Mucosa of stomach (tissue), 1 donor: ENCODE results near the gene LGALS1.
"Not testable (repeated sequence)": the region's sequence is repeated elsewhere in the genome, so short reads cannot be mapped to it uniquely, and the experiment has no call there.

Experiments
- H3K27me3 ChIP-seq: one replicate; pipeline ENCODE4 v1.7.0; 2013; ENCODE audit warnings: mild to moderate bottlenecking, low read length; ENCODE audit not compliant: control insufficient read depth, insufficient read depth
- H3K36me3 ChIP-seq: one replicate; pipeline ENCODE4 v1.7.0; 2013; ENCODE audit warnings: low read length; ENCODE audit not compliant: control insufficient read depth, insufficient read depth
- H3K4me1 ChIP-seq: one replicate; pipeline ENCODE4 v1.7.0; 2013; ENCODE audit warnings: mild to moderate bottlenecking, low read length; ENCODE audit not compliant: control insufficient read depth, insufficient read depth
- H3K4me3 ChIP-seq: one replicate; pipeline ENCODE4 v1.7.0; 2013; ENCODE audit warnings: low read length
- H3K9ac ChIP-seq: one replicate; pipeline ENCODE4 v1.7.0; 2013; ENCODE audit warnings: mild to moderate bottlenecking, low read length, moderate library complexity
- H3K9me3 ChIP-seq: one replicate; pipeline ENCODE4 v1.7.0; 2013; ENCODE audit warnings: mild to moderate bottlenecking, low read length, moderate library complexity; ENCODE audit not compliant: control insufficient read depth
- donor health status: Pancreatic carcinoma.

LGALS1 gene

DNA sequence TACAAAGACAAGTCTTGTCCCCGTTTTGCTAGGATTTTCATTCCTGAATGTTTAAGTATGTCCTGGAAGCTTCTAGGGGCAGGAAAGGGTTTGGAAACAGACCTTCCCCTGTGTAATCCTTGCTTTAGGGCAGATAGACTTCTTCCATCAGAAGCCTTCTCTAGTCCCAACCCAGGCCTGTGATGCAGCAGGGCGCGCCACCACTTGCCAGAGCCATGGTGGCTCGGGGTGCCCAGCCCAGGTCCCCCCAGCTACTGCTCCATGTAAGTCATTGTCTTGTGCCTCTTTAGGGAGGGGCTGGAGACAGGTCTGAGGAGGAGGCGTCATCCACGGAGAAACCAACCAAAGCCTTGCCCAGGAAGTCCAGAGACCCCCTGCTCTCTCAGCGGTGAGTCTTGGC is 15.0 kb downstream of the LGALS1 start:
- H3K9me3 ChIP-seq: no peaks in the 10 kb centered on the region
- H3K36me3 ChIP-seq: no peaks in the 10 kb centered on the region
- H3K9ac ChIP-seq: no peak overlapping the region
- peaks cover 25% of the 10 kb centered on the region for H3K4me1 ChIP-seq
- no peaks in the 10 kb centered on the region for H3K27me3 ChIP-seq
- no peak overlapping the region for H3K4me3 ChIP-seq

DNA sequence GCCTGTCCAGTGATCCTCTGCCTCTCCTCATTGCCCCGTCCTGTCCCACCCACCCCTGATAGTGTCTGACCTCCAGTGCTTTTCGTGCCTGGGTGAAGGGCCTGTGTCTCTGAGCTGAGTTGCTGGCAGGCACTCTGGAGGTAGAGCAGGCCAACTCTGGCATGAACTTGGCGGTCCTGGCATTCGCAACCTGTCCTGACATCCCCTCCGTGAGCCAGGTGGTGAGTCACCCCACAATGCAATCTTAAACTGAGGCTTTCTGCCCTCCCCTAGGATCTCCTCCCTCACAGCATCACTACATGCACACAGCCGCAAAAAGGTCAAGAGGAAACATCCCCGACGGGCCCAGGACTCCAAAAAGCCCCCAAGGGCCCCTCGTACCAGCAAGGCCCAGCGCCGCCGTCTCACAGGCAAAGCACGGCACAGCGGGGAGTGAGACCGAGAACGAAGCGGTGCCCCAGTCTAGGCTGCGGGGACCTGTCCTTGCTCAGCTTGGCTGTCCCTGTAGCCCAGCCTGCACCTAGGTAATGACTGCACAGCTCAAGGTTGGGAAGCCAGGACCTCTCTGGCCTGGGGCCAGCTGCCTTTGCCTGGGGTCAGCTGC is 15.6 kb downstream of the LGALS1 start:
- no peak overlapping the region for H3K4me3 ChIP-seq
- no peaks in the 10 kb centered on the region for H3K27me3 ChIP-seq
- H3K36me3 ChIP-seq: no peaks in the 10 kb centered on the region
- peaks cover 23% of the 10 kb centered on the region for H3K4me1 ChIP-seq
- no peak overlapping the region for H3K9ac ChIP-seq
- H3K9me3 ChIP-seq: no peaks in the 10 kb centered on the region

DNA sequence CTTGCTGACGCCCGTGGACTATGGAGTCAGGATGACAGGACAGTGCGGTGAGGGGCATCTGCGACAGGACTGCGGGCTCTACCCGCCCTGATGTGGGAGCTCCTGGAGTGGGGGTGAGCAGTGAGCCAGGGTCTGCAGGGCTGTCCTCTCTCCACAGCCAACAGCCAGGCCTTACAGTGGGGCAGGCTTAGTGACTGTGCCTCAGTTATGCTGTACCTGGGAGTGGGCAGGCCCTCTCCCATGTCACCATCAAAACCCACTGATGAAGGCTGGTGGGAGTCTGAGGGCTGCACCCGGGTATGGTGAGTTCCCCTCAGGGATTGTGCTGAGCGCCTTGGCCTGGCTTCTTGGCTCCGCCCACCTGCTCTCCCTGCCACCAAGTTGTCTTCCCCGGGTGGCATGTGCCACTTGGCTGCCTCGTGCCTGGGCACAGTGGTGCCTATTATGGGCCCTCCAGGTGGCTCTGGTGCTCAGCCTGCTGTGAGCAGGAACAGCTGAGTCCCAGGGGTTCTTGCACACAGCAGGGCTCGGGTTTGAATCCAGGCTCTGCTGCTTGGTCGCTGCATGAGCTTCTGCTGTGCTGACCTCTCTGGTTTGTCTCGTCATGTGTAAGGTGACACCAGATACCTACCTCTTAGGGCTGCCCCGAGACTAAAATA is 17.3 kb downstream of the LGALS1 start:
- Histone ChIP-seq H3K9me3 (no peaks in the 10 kb centered on the region), H3K9ac (no peak overlapping the region), H3K27me3 (no peaks in the 10 kb centered on the region), H3K4me3 (no peak overlapping the region), H3K36me3 (no peaks in the 10 kb centered on the region), H3K4me1 (peaks cover 32% of the 10 kb centered on the region)

DNA sequence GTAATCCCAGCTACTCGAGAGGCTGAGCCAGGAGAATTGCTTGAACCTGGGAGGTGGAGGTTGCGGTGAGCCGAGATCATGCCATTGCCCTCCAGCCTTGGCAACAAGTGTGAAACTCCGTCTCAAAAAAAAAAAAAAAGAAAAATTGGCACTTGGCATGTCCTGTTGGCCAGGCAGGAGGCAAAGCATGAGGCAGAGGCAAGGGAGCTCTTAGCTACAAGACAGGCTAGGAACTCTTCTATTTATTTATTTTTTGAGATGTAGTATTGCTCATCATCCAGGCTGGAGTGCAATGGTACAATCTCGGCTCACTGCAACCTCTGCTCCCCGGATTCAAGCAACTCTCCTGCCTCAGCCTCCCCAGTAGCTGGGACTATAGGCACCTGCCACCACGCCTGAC is 18.7 kb downstream of the LGALS1 start:
- H3K4me3 ChIP-seq, H3K9ac ChIP-seq, H3K9me3 ChIP-seq, H3K36me3 ChIP-seq, H3K27me3 ChIP-seq: not testable (repeated sequence)
- peaks cover 25% of the 10 kb centered on the region for H3K4me1 ChIP-seq

DNA sequence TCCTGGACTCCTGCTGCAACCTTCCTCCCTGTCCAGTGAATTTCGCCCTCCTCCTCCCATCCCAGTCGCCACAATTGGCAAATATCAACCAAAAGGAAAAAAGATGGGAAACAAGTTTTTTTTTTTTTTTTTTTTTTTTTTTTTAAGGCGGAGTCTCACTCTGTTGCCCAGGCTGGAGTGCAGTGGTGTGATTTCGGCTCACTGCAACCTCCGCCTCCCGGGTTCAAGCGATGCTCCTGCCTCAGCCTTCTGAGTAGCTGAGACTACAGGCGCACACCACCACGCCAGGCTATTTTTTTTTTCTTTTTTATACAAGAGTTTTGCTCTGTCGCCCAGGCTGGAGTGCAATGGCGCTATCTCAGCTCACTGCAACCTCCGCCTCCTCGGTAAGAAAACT is 20.8 kb downstream of the LGALS1 start:
- H3K9me3 ChIP-seq, H3K9ac ChIP-seq, H3K4me3 ChIP-seq, H3K27me3 ChIP-seq, H3K36me3 ChIP-seq: not testable (repeated sequence)
- peaks cover 25% of the 10 kb centered on the region for H3K4me1 ChIP-seq

DNA sequence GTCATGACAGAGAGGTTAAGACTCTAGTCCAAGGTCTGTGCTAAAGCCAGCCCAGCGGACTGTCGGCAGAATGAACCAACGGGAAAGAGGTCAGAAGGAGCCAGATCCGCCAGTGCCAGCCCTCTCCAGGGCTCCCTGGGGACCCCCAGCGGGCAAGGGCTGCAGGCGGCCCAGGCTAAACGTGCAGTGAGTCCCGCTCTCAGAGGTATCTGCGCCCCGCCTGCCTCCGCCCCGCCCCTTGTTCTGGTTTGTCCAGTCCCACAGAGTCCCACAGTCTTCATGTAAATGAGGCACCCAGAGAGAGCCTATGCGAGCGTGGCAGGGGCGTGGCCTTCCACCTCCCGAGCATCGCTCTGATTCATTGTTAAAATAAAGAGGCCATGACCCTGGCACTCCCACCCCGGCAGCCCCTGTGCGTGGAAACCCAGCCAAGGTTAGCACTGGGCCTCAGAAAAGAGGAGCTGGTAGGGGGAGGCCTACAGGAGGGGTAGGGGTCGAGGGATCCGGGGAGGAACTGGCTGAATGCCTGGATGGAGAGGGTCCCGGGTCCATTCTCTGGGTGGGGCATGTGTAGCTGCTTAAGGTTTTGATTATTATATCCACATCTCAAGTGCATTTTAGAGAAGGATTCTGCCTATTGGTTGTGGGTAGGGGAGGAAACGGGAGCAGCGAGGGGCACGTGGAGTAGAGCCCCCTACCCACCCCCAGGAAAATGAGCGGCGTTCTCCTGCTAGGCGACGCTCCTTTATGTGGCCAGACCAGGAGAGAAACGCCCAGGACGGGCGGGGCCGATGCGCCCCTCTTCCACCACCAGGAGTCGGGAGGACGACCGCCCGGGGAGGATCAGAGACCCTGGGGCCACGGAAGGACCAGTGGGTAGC is 21.5 kb downstream of the LGALS1 start, which contains the start of gene TRIOBP:
Gene TRIOBP, plus strand, starts transcription at position 392 of the 881 bp plus-strand sequence. CDS start 4,318 bp downstream, outside the sequence.
- Histone ChIP-seq H3K9me3 (no peaks in the 10 kb centered on the region), H3K9ac (no peak within 1 kb of the TSS), H3K4me3 (no peak within 1 kb of the TSS), H3K27me3 (no peaks in the 10 kb centered on the region), H3K4me1 (peaks cover 30% of the 10 kb centered on the region), H3K36me3 (no peaks in the 10 kb centered on the region)

DNA sequence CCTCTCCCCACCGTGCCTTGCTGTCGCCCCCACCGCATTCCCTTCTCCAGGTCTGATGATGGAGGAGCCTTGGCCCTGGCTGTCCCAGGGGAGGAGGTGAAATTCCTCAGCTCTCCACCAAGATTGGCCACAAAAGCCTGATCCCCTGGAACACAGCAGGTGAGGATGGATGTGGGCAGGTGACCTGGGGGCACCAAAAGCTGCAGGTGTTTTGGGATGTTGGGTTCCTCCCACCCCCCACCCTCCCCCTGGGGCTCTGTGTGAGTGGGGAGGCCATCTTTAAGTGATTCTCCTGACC is 22.1 kb downstream of the LGALS1 start:
- H3K4me3 ChIP-seq: no peak overlapping the region
- no peaks in the 10 kb centered on the region for H3K9me3 ChIP-seq
- peaks cover 30% of the 10 kb centered on the region for H3K4me1 ChIP-seq
- no peaks in the 10 kb centered on the region for H3K36me3 ChIP-seq
- H3K9ac ChIP-seq: no peak overlapping the region
- no peaks in the 10 kb centered on the region for H3K27me3 ChIP-seq

DNA sequence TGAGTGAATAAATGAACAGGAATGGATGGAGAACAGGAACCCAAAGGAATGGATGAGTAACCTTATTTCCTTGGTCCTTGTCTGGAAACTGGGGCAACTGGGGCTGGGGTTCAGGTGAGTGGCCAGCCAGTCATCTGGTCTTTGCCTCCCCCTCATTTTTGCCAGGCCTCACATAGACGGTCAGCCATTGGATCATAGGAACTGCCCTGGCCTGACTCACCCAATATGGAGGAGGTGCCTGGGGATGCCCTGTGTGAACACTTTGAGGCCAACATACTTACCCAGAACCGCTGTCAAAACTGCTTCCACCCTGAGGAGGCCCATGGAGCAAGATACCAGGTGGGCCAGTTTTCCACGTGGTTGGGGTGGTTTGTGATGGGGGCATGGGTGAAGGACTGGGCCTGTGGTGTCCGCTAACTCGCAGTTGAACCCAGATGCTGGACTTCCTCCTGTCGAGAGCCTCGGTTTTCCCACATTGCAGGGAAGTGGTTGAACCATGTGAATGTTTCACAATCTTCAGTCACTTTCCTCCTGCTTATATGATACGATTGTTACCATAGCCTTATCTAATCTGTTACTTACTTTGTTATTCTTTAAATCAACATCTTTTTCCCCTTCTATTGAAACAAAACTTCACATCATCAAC is 25.8 kb downstream of the LGALS1 start:
- Histone ChIP-seq H3K4me1 (peaks cover 23% of the 10 kb centered on the region), H3K27me3 (no peaks in the 10 kb centered on the region), H3K9me3 (no peaks in the 10 kb centered on the region), H3K36me3 (no peaks in the 10 kb centered on the region), H3K4me3 (no peak overlapping the region), H3K9ac (no peak overlapping the region)

DNA sequence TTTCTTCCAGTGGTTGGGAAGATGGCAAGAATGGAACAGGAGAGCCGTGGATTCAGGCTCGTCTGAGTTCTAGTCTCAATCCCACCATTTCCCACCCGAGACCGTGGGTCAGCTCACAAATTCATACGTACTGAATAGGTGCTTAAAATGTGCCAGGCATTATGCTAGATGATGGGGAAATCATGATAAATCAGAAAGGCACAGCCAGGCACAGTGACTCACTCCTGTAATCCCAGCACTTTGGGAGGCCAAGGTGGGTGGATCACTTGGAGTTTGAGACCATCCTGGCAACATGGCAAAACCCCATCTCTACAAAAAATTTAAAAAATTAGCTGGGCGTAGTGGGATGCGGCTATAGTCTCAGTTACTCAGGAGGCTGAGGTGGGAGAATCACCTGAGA is 28.5 kb downstream of the LGALS1 start:
- Histone ChIP-seq H3K4me3 (no peak overlapping the region), H3K9me3 (no peaks in the 10 kb centered on the region), H3K9ac (no peak overlapping the region), H3K36me3 (no peaks in the 10 kb centered on the region), H3K27me3 (no peaks in the 10 kb centered on the region), H3K4me1 (peaks cover 10% of the 10 kb centered on the region)

DNA sequence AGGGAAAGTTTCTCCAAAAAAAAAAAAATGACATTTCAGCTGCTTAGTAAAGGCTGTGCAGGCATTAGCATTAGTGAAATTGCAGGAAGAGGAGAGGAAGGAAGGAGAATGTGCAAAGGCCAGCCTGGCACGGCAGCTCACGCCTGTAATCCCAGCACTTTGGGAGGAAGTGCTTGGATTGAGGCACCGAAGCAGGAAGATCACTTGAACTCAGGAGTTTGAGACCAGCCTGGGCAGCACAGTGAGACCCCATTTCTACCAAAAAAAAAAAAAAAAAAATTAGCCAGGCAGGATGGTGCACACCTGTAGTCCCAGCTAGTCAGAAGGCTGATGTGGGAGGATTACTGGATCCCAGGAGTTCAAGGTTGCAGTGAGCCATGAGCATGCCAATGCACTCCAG is 29.2 kb downstream of the LGALS1 start:
- Histone ChIP-seq H3K27me3 (no peaks in the 10 kb centered on the region), H3K9me3 (no peaks in the 10 kb centered on the region), H3K4me3 (no peak overlapping the region), H3K36me3 (no peaks in the 10 kb centered on the region), H3K9ac (no peak overlapping the region), H3K4me1 (peaks cover 10% of the 10 kb centered on the region)

DNA sequence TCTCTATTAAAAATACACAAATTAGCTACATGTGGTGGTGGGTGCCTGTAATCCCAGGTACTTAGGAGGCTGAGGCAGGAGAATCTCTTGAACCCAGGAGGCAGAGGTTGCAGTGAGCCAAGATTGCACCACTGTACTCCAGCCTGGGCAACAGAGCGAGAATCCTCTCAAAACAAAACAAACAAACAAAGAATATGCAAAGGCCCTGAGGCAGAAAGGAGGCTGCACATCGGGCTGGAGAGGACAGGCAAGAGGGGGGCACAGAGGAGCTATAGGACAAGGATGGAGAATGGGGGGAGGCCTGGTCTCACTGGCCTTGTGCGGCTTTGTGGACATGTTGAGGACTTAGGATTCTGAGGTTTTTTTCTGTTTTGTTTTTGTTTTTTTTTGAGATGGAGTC is 29.8 kb downstream of the LGALS1 start:
- Histone ChIP-seq H3K9ac (no peak overlapping the region), H3K36me3 (no peaks in the 10 kb centered on the region), H3K4me1 (peaks cover 10% of the 10 kb centered on the region), H3K9me3 (no peaks in the 10 kb centered on the region), H3K27me3 (no peaks in the 10 kb centered on the region), H3K4me3 (no peak overlapping the region)
